GM23338 (cell line): Measurements from ENCODE around the gene ARMCX4. TPM values are rescaled to one million over a fixed set of nuclear protein-coding genes. Genes with fewer than 3 reads are reported as not detected.

Experiments
- ATAC-seq: fragments of 200-7000 bp; cut with Tn5 transposase; 3 replicates; pipeline ENCODE4 v1.9.1; 2020
- DNase-seq: peaks from one replicate; pipeline ENCODE4 v3.0.0-alpha.2; 2015; ENCODE audit warnings: low spot score
- H2AFZ ChIP-seq: fragments of 200-600 bp; sonication (generic); 2 replicates; pipeline ENCODE4 v1.8.0; 2016; ENCODE audit warnings: antibody characterized with exemption, mild to moderate bottlenecking, moderate library complexity
- H3F3A ChIP-seq: fragments of 200-600 bp; sonication (generic); replicated peaks from 2 replicates; pipeline ENCODE4 v1.8.0; 2017; ENCODE audit warnings: antibody characterized with exemption, mixed run types, low read depth
- H3K27ac ChIP-seq: fragments of 200-600 bp; sonication (generic); 2 replicates; pipeline ENCODE4 v1.6.1; 2016; ENCODE audit warnings: low read depth
- H3K27me3 ChIP-seq: fragments of 200-600 bp; sonication (generic); 2 replicates; pipeline ENCODE4 v1.8.0; 2016; ENCODE audit warnings: mild to moderate bottlenecking, mixed run types, moderate library complexity; ENCODE audit not compliant: insufficient read depth
- H3K36me3 ChIP-seq: fragments of 200-600 bp; sonication (generic); 2 replicates; pipeline ENCODE4 v1.8.0; 2016; ENCODE audit warnings: mild to moderate bottlenecking; ENCODE audit not compliant: insufficient read depth
- H3K4me1 ChIP-seq: fragments of 200-600 bp; sonication (generic); 2 replicates; pipeline ENCODE4 v1.8.0; 2016; ENCODE audit warnings: mild to moderate bottlenecking, moderate library complexity; ENCODE audit not compliant: insufficient read depth
- H3K4me2 ChIP-seq: fragments of 200-600 bp; sonication (generic); 2 replicates; pipeline ENCODE4 v1.7.1; 2017; ENCODE audit warnings: mixed run types
- H3K4me3 ChIP-seq: fragments of 200-600 bp; sonication (generic); 2 replicates; pipeline ENCODE4 v1.6.1; 2016; ENCODE audit warnings: mixed run types
- H3K79me2 ChIP-seq: fragments of 200-600 bp; sonication (generic); replicated peaks from 2 replicates; pipeline ENCODE4 v1.8.0; 2017; ENCODE audit warnings: mild to moderate bottlenecking; ENCODE audit not compliant: insufficient read depth
- H3K9me2 ChIP-seq: fragments of 200-600 bp; sonication (generic); 2 replicates; pipeline ENCODE4 v1.8.0; 2017; ENCODE audit not compliant: insufficient read depth
- H4K20me1 ChIP-seq: fragments of 200-600 bp; sonication (generic); replicated peaks from 2 replicates; pipeline ENCODE4 v1.8.0; 2017; ENCODE audit warnings: mild to moderate bottlenecking; ENCODE audit not compliant: insufficient read depth
- H3K27ac Mint-ChIP-seq: 2 replicates; pipeline ENCODE4 v1.8.0; 2020; ENCODE audit warnings: inconsistent platforms, mild to moderate bottlenecking, moderate library complexity, mixed read lengths
- H3K27me3 Mint-ChIP-seq: 3 replicates; pipeline ENCODE4 v1.8.0; 2022; ENCODE audit warnings: low read depth, mild to moderate bottlenecking, moderate library complexity, mixed read lengths, inconsistent platforms; ENCODE audit not compliant: insufficient read depth, poor library complexity
- H3K36me3 Mint-ChIP-seq: 3 replicates; pipeline ENCODE4 v1.8.0; 2021; ENCODE audit warnings: low read depth, mild to moderate bottlenecking, inconsistent platforms, moderate library complexity, mixed read lengths
- H3K4me1 Mint-ChIP-seq: 3 replicates; pipeline ENCODE4 v1.8.0; 2020; ENCODE audit warnings: mild to moderate bottlenecking, inconsistent platforms, mixed read lengths
- H3K4me3 Mint-ChIP-seq: 3 replicates; pipeline ENCODE4 v1.8.0; 2021; ENCODE audit warnings: moderate library complexity, mild to moderate bottlenecking, inconsistent platforms, mixed read lengths
- H3K9me3 Mint-ChIP-seq: 3 replicates; pipeline ENCODE4 v1.8.0; 2020; ENCODE audit warnings: moderate library complexity, mild to moderate bottlenecking, inconsistent platforms, mixed read lengths
- CREB1 ChIP-seq: fragments of 250-450 bp; sonication (Bioruptor Pico); IDR thresholded peaks from 2 replicates; pipeline ENCODE4 v1.5.0; 2020; ENCODE audit warnings: low read depth, mild to moderate bottlenecking, moderate library complexity
- CTCF ChIP-seq, 2 experiments: fragments of 200-600 bp in 1 of 2; sonication (generic) in 1 of 2; conservative IDR thresholded peaks; 2 replicates each; pipeline versions ENCODE4 v1.5.1 to v1.6.1; 2016 to 2017; ENCODE audit warnings: antibody characterized with exemption in 2 of 2, low read depth in 2 of 2, mild to moderate bottlenecking in 2 of 2, moderate library complexity in 1 of 2
- ETS1 ChIP-seq: IDR thresholded peaks from 2 replicates; pipeline ENCODE4 v1.6.1; 2016; ENCODE audit warnings: antibody characterized with exemption
- EZH2 ChIP-seq: fragments of 200-600 bp; sonication (generic); IDR thresholded peaks from one replicate; pipeline ENCODE4 v1.8.0; 2017; ENCODE audit warnings: antibody characterized with exemption, mild to moderate bottlenecking, low read depth; ENCODE audit not compliant: unreplicated experiment
- POLR2AphosphoS5 ChIP-seq: IDR thresholded peaks from 2 replicates; pipeline ENCODE4 v1.6.1; 2016; ENCODE audit warnings: antibody characterized with exemption, low read depth
- ZNF114 ChIP-seq: fragments of 250-450 bp; sonication (Bioruptor Pico); IDR thresholded peaks from 2 replicates; pipeline ENCODE4 v1.5.0; 2020; ENCODE audit warnings: mild to moderate bottlenecking, moderate library complexity
- ZNF331 ChIP-seq: fragments of 250-450 bp; sonication (Bioruptor Pico); IDR thresholded peaks from 2 replicates; pipeline ENCODE4 v1.5.0; 2020; ENCODE audit warnings: low read depth, mild to moderate bottlenecking, moderate library complexity
- polyA plus RNA-seq: library from polyadenylated mRNA; unstranded; fragments of >200 nt; fragmentation: Nextera tagmentation; extraction: Ambion mirVana; gene quantifications from 2 replicates; pipeline ENCODE4 v1.2.1, GENCODE V29; 2016
- total RNA-seq: library from RNA; depleted of rRNA; stranded (reverse); fragments of >200 nt; shearing (Covaris generic); gene quantifications from 2 replicates; pipeline ENCODE4 v1.2.3, GENCODE V29; 2014
- TF ChIP-seq, protein P1 (sequence below): fragments of 250-450 bp; sonication (Bioruptor Pico); IDR thresholded peaks from 2 replicates; pipeline ENCODE4 v1.5.0; 2020; ENCODE audit warnings: mild to moderate bottlenecking, moderate library complexity

ARMCX4 gene
- total and polyA plus RNA-seq, 2 experiments from 2014 or later: 11.9 to 13.3 TPM

- no peaks in the 10 kb centered on the region; the same call in 2 of the 3 replicates for H3K4me1 Mint-ChIP-seq
- no peaks in the 10 kb centered on the region for H3K9me3 Mint-ChIP-seq
- no peaks in the 10 kb centered on the region for H3K4me1 ChIP-seq
- no peak overlapping the region for H2AFZ ChIP-seq
- DNase-seq (no peak), ATAC-seq (no peak)
- no peak overlapping the region for H3K4me3 Mint-ChIP-seq
- no peak for TF ChIP-seq POLR2AphosphoS5
- no peak for TF ChIP-seq ZNF114
- TF ChIP-seq ETS1: no peak
- TF ChIP-seq CREB1: no peak
- no peak for TF ChIP-seq EZH2
- TF ChIP-seq ZNF331: no peak
- TF ChIP-seq, protein P1, sequence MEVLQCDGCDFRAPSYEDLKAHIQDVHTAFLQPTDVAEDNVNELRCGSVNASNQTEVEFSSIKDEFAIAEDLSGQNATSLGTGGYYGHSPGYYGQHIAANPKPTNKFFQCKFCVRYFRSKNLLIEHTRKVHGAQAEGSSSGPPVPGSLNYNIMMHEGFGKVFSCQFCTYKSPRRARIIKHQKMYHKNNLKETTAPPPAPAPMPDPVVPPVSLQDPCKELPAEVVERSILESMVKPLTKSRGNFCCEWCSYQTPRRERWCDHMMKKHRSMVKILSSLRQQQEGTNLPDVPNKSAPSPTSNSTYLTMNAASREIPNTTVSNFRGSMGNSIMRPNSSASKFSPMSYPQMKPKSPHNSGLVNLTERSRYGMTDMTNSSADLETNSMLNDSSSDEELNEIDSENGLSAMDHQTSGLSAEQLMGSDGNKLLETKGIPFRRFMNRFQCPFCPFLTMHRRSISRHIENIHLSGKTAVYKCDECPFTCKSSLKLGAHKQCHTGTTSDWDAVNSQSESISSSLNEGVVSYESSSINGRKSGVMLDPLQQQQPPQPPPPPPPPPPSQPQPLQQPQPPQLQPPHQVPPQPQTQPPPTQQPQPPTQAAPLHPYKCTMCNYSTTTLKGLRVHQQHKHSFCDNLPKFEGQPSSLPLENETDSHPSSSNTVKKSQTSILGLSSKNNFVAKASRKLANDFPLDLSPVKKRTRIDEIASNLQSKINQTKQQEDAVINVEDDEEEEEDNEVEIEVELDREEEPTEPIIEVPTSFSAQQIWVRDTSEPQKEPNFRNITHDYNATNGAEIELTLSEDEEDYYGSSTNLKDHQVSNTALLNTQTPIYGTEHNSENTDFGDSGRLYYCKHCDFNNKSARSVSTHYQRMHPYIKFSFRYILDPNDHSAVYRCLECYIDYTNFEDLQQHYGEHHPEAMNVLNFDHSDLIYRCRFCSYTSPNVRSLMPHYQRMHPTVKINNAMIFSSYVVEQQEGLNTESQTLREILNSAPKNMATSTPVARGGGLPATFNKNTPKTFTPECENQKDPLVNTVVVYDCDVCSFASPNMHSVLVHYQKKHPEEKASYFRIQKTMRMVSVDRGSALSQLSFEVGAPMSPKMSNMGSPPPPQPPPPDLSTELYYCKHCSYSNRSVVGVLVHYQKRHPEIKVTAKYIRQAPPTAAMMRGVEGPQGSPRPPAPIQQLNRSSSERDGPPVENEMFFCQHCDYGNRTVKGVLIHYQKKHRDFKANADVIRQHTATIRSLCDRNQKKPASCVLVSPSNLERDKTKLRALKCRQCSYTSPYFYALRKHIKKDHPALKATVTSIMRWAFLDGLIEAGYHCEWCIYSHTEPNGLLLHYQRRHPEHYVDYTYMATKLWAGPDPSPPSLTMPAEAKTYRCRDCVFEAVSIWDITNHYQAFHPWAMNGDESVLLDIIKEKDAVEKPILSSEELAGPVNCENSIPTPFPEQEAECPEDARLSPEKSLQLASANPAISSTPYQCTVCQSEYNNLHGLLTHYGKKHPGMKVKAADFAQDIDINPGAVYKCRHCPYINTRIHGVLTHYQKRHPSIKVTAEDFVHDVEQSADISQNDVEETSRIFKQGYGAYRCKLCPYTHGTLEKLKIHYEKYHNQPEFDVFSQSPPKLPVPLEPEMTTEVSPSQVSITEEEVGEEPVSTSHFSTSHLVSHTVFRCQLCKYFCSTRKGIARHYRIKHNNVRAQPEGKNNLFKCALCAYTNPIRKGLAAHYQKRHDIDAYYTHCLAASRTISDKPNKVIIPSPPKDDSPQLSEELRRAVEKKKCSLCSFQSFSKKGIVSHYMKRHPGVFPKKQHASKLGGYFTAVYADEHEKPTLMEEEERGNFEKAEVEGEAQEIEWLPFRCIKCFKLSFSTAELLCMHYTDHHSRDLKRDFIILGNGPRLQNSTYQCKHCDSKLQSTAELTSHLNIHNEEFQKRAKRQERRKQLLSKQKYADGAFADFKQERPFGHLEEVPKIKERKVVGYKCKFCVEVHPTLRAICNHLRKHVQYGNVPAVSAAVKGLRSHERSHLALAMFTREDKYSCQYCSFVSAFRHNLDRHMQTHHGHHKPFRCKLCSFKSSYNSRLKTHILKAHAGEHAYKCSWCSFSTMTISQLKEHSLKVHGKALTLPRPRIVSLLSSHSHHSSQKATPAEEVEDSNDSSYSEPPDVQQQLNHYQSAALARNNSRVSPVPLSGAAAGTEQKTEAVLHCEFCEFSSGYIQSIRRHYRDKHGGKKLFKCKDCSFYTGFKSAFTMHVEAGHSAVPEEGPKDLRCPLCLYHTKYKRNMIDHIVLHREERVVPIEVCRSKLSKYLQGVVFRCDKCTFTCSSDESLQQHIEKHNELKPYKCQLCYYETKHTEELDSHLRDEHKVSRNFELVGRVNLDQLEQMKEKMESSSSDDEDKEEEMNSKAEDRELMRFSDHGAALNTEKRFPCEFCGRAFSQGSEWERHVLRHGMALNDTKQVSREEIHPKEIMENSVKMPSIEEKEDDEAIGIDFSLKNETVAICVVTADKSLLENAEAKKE (CRISPR knock-in tag): no peak
- TF ChIP-seq CTCF (conservative IDR thresholded peaks at IDR 0.05; ENCODE audit: low read depth in 2 of 2): no peak
- no peaks in the 10 kb centered on the region for H3F3A ChIP-seq
- H4K20me1 ChIP-seq: no peaks in the 10 kb centered on the region
- H3K36me3 ChIP-seq: no peaks in the 10 kb centered on the region; the same call in 1 of the 2 replicates
- H3K27me3 Mint-ChIP-seq: peaks cover 4% of the 10 kb centered on the region
- peaks cover 19% of the 10 kb centered on the region for H3K36me3 Mint-ChIP-seq
- no peaks in the 10 kb centered on the region for H3K79me2 ChIP-seq
- no peaks in the 10 kb centered on the region for H3K27me3 ChIP-seq
- no peak overlapping the region for H3K4me2 ChIP-seq
- H3K27ac Mint-ChIP-seq: no peak overlapping the region
- no peak overlapping the region for H3K4me3 ChIP-seq
- H3K9me2 ChIP-seq: no peaks in the 10 kb centered on the region
- H3K27ac ChIP-seq: no peak overlapping the region
Measured at GRCh38 chrX:101491943-101492342, 6.7 kb downstream of the ARMCX4 start.
